ENCODE measurements around the gene ST3GAL3.

GRCh38 chr1:43660355-43660754, 47.0 kb upstream of the ST3GAL3 start:
- no peak for TF ChIP-seq CTCF (IDR thresholded peaks at IDR 0.05)
- no peak for TF ChIP-seq POLR2A (IDR thresholded peaks at IDR 0.05)

Measured in testis (tissue), 2 donors.